K562 (cell line): ENCODE results near the gene CLHC1. TPM values are rescaled to one million over a fixed set of nuclear protein-coding genes. Genes with fewer than 3 reads are reported as not detected.
A peak's percentile ranks its signal among the peaks of the same experiment; 100 is the strongest.

Source experiments
- CTCFL ChIP-seq: IDR thresholded peaks from 2 replicates; pipeline ENCODE4 v1.6.1; 2011; ENCODE audit warnings: borderline replicate concordance, low read depth, mild to moderate bottlenecking, moderate library complexity, low read length; ENCODE audit not compliant: insufficient read depth, poor library complexity, severe bottlenecking
- CXXC5 ChIP-seq: fragments of 250-450 bp; sonication (Bioruptor Pico); IDR thresholded peaks from 2 replicates; pipeline ENCODE4 v1.8.0; 2022; ENCODE audit warnings: inconsistent platforms, mild to moderate bottlenecking, moderate library complexity
- DDX20 ChIP-seq: fragments of 450-650 bp; IDR thresholded peaks from 2 replicates; pipeline ENCODE4 v1.6.1; 2016; ENCODE audit warnings: missing genetic modification characterization, low read depth, mild to moderate bottlenecking, missing compliant biosample characterization, moderate library complexity
- DMBX1 ChIP-seq: fragments of 250-450 bp; sonication (Bioruptor Pico); IDR thresholded peaks from 2 replicates; pipeline ENCODE4 v1.8.0; 2022; ENCODE audit warnings: inconsistent platforms, mild to moderate bottlenecking, moderate library complexity, borderline replicate concordance
- FOXK1 ChIP-seq: sonication (generic); formaldehyde crosslinking; IDR thresholded peaks from 2 replicates; pipeline ENCODE4 v1.8.0; 2022; ENCODE audit warnings: missing genetic modification reagents, mild to moderate bottlenecking, borderline replicate concordance
- JUND ChIP-seq, 2 experiments: IDR thresholded peaks; 2 replicates in 1 of 2; 3 replicates in 1 of 2; pipeline ENCODE4 v1.6.1; 2011; ENCODE audit warnings: borderline replicate concordance in 2 of 2, low read depth in 2 of 2, low read length in 2 of 2, improper control_type of control experiment in 1 of 2, missing biosample characterization in 1 of 2, missing genetic modification characterization in 1 of 2, missing genetic modification reagents in 1 of 2
- LCOR ChIP-seq: sonication (generic); formaldehyde crosslinking; IDR thresholded peaks from 2 replicates; pipeline ENCODE4 v1.8.0; 2022; ENCODE audit warnings: mild to moderate bottlenecking, missing genetic modification reagents
- MIER1 ChIP-seq: fragments of 450-650 bp; IDR thresholded peaks from 2 replicates; pipeline ENCODE4 v1.6.1; 2016; ENCODE audit warnings: antibody characterized with exemption, mild to moderate bottlenecking, low read depth
- MYNN ChIP-seq, 2 experiments: sonication (generic); formaldehyde crosslinking in 1 of 2; IDR thresholded peaks; 2 replicates each; pipeline versions ENCODE4 v1.5.0 to v1.6.1; 2016 to 2020; ENCODE audit warnings: antibody characterized with exemption in 1 of 2, missing genetic modification reagents in 1 of 2
- POLR2AphosphoS2 ChIP-seq: IDR thresholded peaks from 2 replicates; pipeline ENCODE4 v1.6.1; 2012; ENCODE audit warnings: low read length, improper control_type of control experiment
- RBM34 ChIP-seq: fragments of 200-400 bp; formaldehyde crosslinking; IDR thresholded peaks from 2 replicates; pipeline ENCODE4 v1.6.1; 2018; ENCODE audit warnings: low read length, borderline replicate concordance; ENCODE audit not compliant: insufficient read depth
- RFX7 ChIP-seq: fragments of 250-450 bp; sonication (Bioruptor Pico); IDR thresholded peaks from 2 replicates; pipeline ENCODE4 v1.5.1; 2021; ENCODE audit warnings: mild to moderate bottlenecking
- SMAD4 ChIP-seq: fragments of 250-450 bp; sonication (Bioruptor Pico); conservative IDR thresholded peaks from 2 replicates; pipeline ENCODE4 v1.8.0; 2021; ENCODE audit warnings: inconsistent platforms, mild to moderate bottlenecking, moderate library complexity
- SOX6 ChIP-seq: fragments of 450-650 bp; IDR thresholded peaks from 2 replicates; pipeline ENCODE4 v1.6.1; 2014; ENCODE audit warnings: mild to moderate bottlenecking
- SRSF9 ChIP-seq: fragments of 200-400 bp; formaldehyde crosslinking; IDR thresholded peaks from 2 replicates; pipeline ENCODE4 v1.6.1; 2017; ENCODE audit warnings: low read depth, low read length, borderline replicate concordance
- TAF15 ChIP-seq: fragments of 200-400 bp; formaldehyde crosslinking; IDR thresholded peaks from 2 replicates; pipeline ENCODE4 v1.6.1; 2017; ENCODE audit warnings: mild to moderate bottlenecking, low read depth, low read length, moderate library complexity
- TCF15 ChIP-seq: fragments of 250-450 bp; sonication (Bioruptor Pico); IDR thresholded peaks from 2 replicates; pipeline ENCODE4 v1.8.0; 2022; ENCODE audit warnings: moderate library complexity, mild to moderate bottlenecking, inconsistent platforms
- THRAP3 ChIP-seq: fragments of 450-650 bp; IDR thresholded peaks from 2 replicates; pipeline ENCODE4 v1.6.1; 2016; ENCODE audit warnings: mild to moderate bottlenecking, inconsistent platforms, borderline replicate concordance
- THRB ChIP-seq: fragments of 450-650 bp; formaldehyde crosslinking; conservative IDR thresholded peaks from 2 replicates; pipeline ENCODE4 v1.4.0; 2022; ENCODE audit warnings: mild to moderate bottlenecking, missing genetic modification characterization
- TRIM25 ChIP-seq: fragments of 450-650 bp; IDR thresholded peaks from 2 replicates; pipeline ENCODE4 v1.7.0; 2016; ENCODE audit warnings: borderline replicate concordance
- ZNF507 ChIP-seq: conservative IDR thresholded peaks from 2 replicates; pipeline ENCODE4 v1.6.1; 2017; ENCODE audit warnings: missing genetic modification characterization, missing compliant biosample characterization
- ZNF583 ChIP-seq: fragments of 250-450 bp; sonication (Bioruptor Pico); IDR thresholded peaks from 2 replicates; pipeline ENCODE4 v1.4.0; 2020
- ZNF696 ChIP-seq: fragments of 250-450 bp; sonication (Bioruptor Pico); conservative IDR thresholded peaks from 2 replicates; pipeline ENCODE4 v1.4.0; 2020; ENCODE audit warnings: mild to moderate bottlenecking, moderate library complexity
- ZSCAN29 ChIP-seq: fragments of 450-650 bp; IDR thresholded peaks from 2 replicates; pipeline ENCODE4 v1.6.1; 2017
- polyA plus RNA-seq, 8 experiments: library from polyadenylated mRNA; depleted of rRNA in 4 of 8; stranded (reverse) in 5 of 8; unstranded in 3 of 8; fragments of >200 nt; fragmentation: Nextera tagmentation in 2 of 8; fragmentation: Illumina TruSeq in 1 of 8; extraction: Ambion mirVana in 2 of 8; extraction: Trizol in 1 of 8; gene quantifications; 2 replicates each; pipeline versions ENCODE4 v1.2.1 to v1.2.3, GENCODE V29; 2011 to 2014; ENCODE audit warnings: inconsistent platforms in 1 of 8, missing spikeins in 1 of 8
- total RNA-seq, 7 experiments: library from RNA; depleted of rRNA in 6 of 7; stranded (reverse); fragments of >200 nt in 6 of 7; fragmentation: Illumina TruSeq in 2 of 7; extraction: Trizol in 2 of 7; gene quantifications; 2 replicates each; pipeline versions ENCODE4 v1.2.1 to v1.2.3, GENCODE V29; 2011 to 2021; ENCODE audit warnings: low replicate concordance in 1 of 7

The CLHC1 gene
- total and polyA plus RNA-seq, 9 of the 15 experiments (the other 6 are each of a cell fraction or from before 2014, with no cell fraction given), result 3.7 to 14.3 (median 8.6) TPM

- TF ChIP-seq THRB (CRISPR knock-in tag), result no peak
- no peak for TF ChIP-seq TRIM25
- TF ChIP-seq CTCFL, result no peak
- TF ChIP-seq DDX20 (tag), result 0 out of 2 replicates have a peak, but pooled peaks have one; percentile 5
- no peak for TF ChIP-seq TCF15 (CRISPR knock-in tag)
- 0 out of 2 replicates have a peak, but pooled peaks have one; percentile 32 for TF ChIP-seq ZNF583 (CRISPR knock-in tag)
- no peak for TF ChIP-seq THRAP3
- peak; percentile 67 for TF ChIP-seq SMAD4 (CRISPR knock-in tag)
- 0 out of 2 replicates have a peak, but pooled peaks have one; percentile 21 for TF ChIP-seq MYNN (IDR thresholded peaks at IDR 0.05)
- TF ChIP-seq MYNN (CRISPR knock-in tag; IDR thresholded peaks at IDR 0.05), result no peak
- no peak for TF ChIP-seq LCOR (CRISPR knock-in tag)
- TF ChIP-seq POLR2AphosphoS2, result no peak
- TF ChIP-seq DMBX1, result peak; percentile 42; the same call in 1 of the 2 replicates
- TF ChIP-seq ZSCAN29, result no peak
- no peak for TF ChIP-seq FOXK1 (CRISPR knock-in tag)
- TF ChIP-seq JUND (IDR thresholded peaks at IDR 0.05; ENCODE audit: borderline replicate concordance, low read depth, low read length), result 0 out of 2 replicates have a peak, but pooled peaks have one; percentile 42
- TF ChIP-seq JUND (tag; IDR thresholded peaks at IDR 0.05; ENCODE audit: borderline replicate concordance, low read depth, low read length), result peak; percentile 30; the same call in 1 of the 3 replicates
- TF ChIP-seq TAF15, result no peak
- no peak for TF ChIP-seq RFX7
- no peak for TF ChIP-seq RBM34
- no peak for TF ChIP-seq MIER1
- TF ChIP-seq CXXC5, result peak; percentile 29; the same call in 1 of the 2 replicates
- no peak for TF ChIP-seq SRSF9
- TF ChIP-seq ZNF507 (tag), result no peak
- no peak for TF ChIP-seq ZNF696 (CRISPR knock-in tag)
- TF ChIP-seq SOX6, result 0 out of 2 replicates have a peak, but pooled peaks have one; percentile 38
Observed at GRCh38 chr2:55157474-55157884, 74.6 kb downstream of the CLHC1 start (continued).
